Prostate gland (tissue), 2 donors: ENCODE measurements around the gene FOXI1. TPM values are rescaled to one million over a fixed set of nuclear protein-coding genes. Genes with fewer than 3 reads are reported as not detected.

Experiments used
- DNase-seq: peaks from one replicate; pipeline ENCODE4 v3.0.0-alpha.2; 2019; ENCODE audit warnings: low spot score
- H3K27ac ChIP-seq, 2 donors: fragments of 200-600 bp; sonication (generic); 2 replicates each; pipeline ENCODE4 v1.5.1; 2017 to 2019
- H3K27me3 ChIP-seq: fragments of 200-600 bp; sonication (generic); replicated peaks from 2 replicates; pipeline ENCODE4 v1.5.1; 2019; ENCODE audit not compliant: insufficient read depth
- H3K36me3 ChIP-seq, 2 donors: fragments of 200-600 bp; sonication (generic); 1 replicate in 1 of 2; 2 replicates in 1 of 2; pipeline versions ENCODE4 v1.5.1 to v1.8.1; 2017 to 2019
- H3K4me1 ChIP-seq: fragments of 200-600 bp; sonication (generic); replicated peaks from 2 replicates; pipeline ENCODE4 v1.5.1; 2019
- H3K4me3 ChIP-seq, 2 donors: fragments of 200-600 bp; sonication (generic); 2 replicates each; pipeline ENCODE4 v1.5.1; 2017 to 2019
- H3K9me3 ChIP-seq: fragments of 200-600 bp; sonication (generic); 2 replicates; pipeline ENCODE4 v1.5.1; 2017
- POLR2A ChIP-seq: fragments of 450-650 bp; IDR thresholded peaks from one replicate; pipeline ENCODE4 v1.6.1; 2016; ENCODE audit warnings: antibody characterized with exemption, mild to moderate bottlenecking
- POLR2AphosphoS5 ChIP-seq: sonication (generic); formaldehyde crosslinking; IDR thresholded peaks from one replicate; pipeline ENCODE4 v1.6.1; 2017; ENCODE audit warnings: antibody characterized with exemption
- WGBS: methylation state at CpG from one replicate; pipeline ENCODE4 v1.1.5; 2018; 5-methylcytosine and 5-hydroxymethylcytosine counted together
- intact Hi-C: fragments of 100-400 bp; cut with DNase I; formaldehyde crosslinking; loops from one replicate; pipeline ENCODE4 v1.14.2; 2022
- total RNA-seq, 2 donors: library from RNA; depleted of rRNA; stranded (reverse); fragments of >200 nt; gene quantifications; one replicate each; pipeline ENCODE4 v1.1.0, GENCODE V29; 2016
- TF ChIP-seq, protein P1 (sequence below), 4 experiments: fragments of 200-600 bp in 2 of 4; fragments of 450-650 bp in 2 of 4; sonication (generic) in 2 of 4; IDR thresholded peaks; 1 replicate in 3 of 4; 2 replicates in 1 of 4; pipeline ENCODE4 v1.5.1; 2016 to 2019; ENCODE audit warnings: antibody characterized with exemption in 4 of 4, mild to moderate bottlenecking in 2 of 4, moderate library complexity in 2 of 4

The FOXI1 gene
- total RNA-seq, 2 donors from 2014 or later: 1.2 TPM; not detected in 1

DNA sequence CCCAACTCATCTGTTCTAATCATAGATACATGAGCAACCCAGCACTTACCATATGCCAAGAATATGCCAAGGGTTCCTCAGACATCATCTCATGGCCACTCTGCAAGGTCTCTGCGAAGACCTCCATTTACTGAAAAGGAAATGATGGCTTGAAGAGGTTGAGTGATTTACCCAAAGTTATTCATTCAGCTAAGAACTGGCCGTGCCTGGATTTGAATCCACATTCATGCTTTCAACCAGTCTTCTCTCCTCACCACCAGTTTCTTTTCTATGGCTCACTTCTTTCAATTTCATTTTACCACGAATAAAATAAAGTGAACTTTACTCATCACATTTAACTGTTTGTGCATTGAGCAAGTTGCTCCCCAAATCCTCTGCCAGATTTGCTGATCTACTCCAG is 27.2 kb upstream of the FOXI1 start:
- Histone ChIP-seq H3K4me1 (no peaks in the 10 kb centered on the region), H3K36me3 (no peaks in the 10 kb centered on the region), H3K27ac (no peak overlapping the region), H3K4me3 (no peak overlapping the region), H3K9me3 (no peaks in the 10 kb centered on the region), H3K27me3 (no peaks in the 10 kb centered on the region)
- intact Hi-C loops: no loop called here
- TF ChIP-seq POLR2AphosphoS5: no peak
- TF ChIP-seq, protein P1, sequence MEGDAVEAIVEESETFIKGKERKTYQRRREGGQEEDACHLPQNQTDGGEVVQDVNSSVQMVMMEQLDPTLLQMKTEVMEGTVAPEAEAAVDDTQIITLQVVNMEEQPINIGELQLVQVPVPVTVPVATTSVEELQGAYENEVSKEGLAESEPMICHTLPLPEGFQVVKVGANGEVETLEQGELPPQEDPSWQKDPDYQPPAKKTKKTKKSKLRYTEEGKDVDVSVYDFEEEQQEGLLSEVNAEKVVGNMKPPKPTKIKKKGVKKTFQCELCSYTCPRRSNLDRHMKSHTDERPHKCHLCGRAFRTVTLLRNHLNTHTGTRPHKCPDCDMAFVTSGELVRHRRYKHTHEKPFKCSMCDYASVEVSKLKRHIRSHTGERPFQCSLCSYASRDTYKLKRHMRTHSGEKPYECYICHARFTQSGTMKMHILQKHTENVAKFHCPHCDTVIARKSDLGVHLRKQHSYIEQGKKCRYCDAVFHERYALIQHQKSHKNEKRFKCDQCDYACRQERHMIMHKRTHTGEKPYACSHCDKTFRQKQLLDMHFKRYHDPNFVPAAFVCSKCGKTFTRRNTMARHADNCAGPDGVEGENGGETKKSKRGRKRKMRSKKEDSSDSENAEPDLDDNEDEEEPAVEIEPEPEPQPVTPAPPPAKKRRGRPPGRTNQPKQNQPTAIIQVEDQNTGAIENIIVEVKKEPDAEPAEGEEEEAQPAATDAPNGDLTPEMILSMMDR (IDR thresholded peaks at IDR 0.05): no peak
- no peak for TF ChIP-seq POLR2A
- no peak for DNase-seq
- 76% methylated on average over 3 of the region's 3 CpGs for WGBS

DNA sequence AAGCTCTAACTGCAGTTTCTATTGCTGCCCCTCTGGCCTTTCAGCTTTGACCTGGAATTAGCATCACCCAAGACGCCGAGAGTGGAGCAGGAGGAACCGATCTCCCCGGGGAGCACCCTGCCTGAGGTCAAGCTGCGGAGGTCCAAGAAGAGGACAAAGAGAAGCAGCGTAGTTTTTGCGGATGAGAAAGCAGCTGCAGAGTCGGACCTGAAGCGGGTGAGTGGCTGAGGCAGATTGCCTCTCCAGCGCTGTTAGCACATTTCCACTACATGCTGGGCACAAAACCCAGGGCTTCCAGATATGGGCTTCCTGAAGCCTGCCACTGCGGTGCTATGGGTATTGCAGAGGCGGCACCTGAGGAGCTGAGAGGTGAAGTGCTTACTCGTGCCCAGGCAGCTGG is 26.8 kb upstream of the FOXI1 start:
- H3K36me3 ChIP-seq: no peaks in the 10 kb centered on the region
- DNase-seq: no peak

DNA sequence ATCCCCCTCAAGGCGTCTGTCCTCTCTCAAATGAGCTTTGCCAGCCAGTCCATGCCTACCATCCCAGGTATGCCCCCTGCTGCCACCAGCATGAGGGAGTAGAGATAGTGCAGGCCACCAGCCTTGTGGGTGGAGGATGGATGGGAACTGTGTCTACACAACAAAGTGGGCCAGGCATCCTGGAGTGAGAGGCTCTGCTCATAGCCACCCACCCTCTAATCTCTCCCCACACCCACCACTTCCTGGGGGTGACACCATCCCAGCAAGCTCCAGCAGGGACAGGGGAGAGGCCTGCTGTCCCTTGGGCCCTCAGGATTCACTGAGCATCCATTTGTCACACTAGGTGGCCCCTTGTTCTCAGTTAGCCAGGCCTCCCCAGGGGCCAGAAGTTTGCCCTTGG is 25.5 kb upstream of the FOXI1 start:
- H3K4me3 ChIP-seq: no peak overlapping the region
- no peaks in the 10 kb centered on the region for H3K4me1 ChIP-seq
- WGBS: 100% methylated on average over 1 of the region's 1 CpG
- intact Hi-C loops: no loop called here
- no peak for DNase-seq
- no peaks in the 10 kb centered on the region for H3K27me3 ChIP-seq
- no peak overlapping the region for H3K27ac ChIP-seq
- H3K9me3 ChIP-seq: no peaks in the 10 kb centered on the region
- no peak for TF ChIP-seq POLR2A
- H3K36me3 ChIP-seq: no peaks in the 10 kb centered on the region

More for the DNA sequence above, 26.8 kb upstream of the FOXI1 start:
- H3K27me3 ChIP-seq: no peaks in the 10 kb centered on the region
- H3K4me1 ChIP-seq: no peaks in the 10 kb centered on the region
- TF ChIP-seq, protein P1 (IDR thresholded peaks at IDR 0.05): no peak
- no peak for TF ChIP-seq POLR2A
- TF ChIP-seq POLR2AphosphoS5: no peak
- WGBS: 89% methylated on average over 13 of the region's 13 CpGs
- no peak overlapping the region for H3K4me3 ChIP-seq
- intact Hi-C loops: no loop called here
- no peak overlapping the region for H3K27ac ChIP-seq
- H3K9me3 ChIP-seq: no peaks in the 10 kb centered on the region

DNA sequence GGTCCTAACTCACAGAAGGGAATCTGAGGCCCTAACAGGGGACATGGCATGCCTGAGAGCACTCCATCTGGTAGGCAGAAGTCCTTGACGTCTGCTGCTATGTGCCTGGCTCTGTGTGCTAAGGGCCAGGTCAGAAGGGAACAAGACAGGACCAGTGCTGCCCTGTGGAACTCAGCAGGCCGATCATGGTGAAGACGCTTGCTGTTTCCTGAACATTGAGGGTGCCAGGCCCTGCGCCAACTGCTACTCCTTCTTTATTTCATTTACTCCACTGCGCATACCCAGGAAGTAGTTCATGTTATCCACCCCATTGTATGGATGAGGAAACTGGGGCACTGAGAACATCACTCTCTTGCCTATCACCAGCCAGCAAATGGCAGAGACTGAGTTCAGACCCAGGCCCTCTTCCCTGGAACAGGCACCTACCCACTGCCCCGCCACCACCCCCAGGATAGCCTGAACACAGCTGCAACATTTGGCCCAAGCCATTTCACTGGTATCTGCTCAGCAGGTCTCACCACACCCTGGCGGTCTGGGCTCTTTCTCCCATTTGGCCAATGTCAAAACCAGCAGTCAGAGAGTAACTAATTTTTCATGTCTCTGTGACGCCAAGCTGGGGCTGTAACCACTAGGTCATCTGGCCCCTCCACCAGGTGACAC is 24.8 kb upstream of the FOXI1 start:
- TF ChIP-seq POLR2A (no peak), POLR2AphosphoS5 (no peak)
- TF ChIP-seq, protein P1 (IDR thresholded peaks at IDR 0.05): no peak
- Histone ChIP-seq H3K4me1 (no peaks in the 10 kb centered on the region), H3K27ac (no peak overlapping the region), H3K4me3 (no peak overlapping the region), H3K27me3 (no peaks in the 10 kb centered on the region), H3K36me3 (no peaks in the 10 kb centered on the region), H3K9me3 (no peaks in the 10 kb centered on the region)
- intact Hi-C loops: no loop called here
- DNase-seq: no peak
- WGBS: 78% methylated on average over 8 of the region's 8 CpGs

DNA sequence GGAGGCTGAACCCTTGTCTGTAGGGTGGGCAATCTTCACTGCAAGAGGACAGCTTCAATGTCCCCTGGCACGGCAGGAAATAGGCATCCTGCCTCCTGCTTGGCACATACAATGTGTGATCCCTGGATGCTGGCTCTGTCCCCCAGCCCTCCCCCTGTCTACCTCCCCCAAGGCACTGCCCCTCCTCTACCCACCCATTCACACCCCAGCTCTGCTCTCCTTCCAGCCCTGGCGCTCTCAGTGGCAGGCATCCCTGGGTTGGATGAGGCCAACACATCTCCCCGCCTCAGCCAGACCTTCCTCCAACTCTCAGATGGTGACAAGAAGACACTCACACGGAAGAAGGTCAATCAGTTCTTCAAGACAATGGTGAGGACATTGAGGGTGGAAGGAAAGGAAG is 24.1 kb upstream of the FOXI1 start:
- Histone ChIP-seq H3K27me3 (no peaks in the 10 kb centered on the region), H3K4me1 (no peaks in the 10 kb centered on the region), H3K27ac (no peak overlapping the region), H3K9me3 (no peaks in the 10 kb centered on the region), H3K4me3 (no peak overlapping the region), H3K36me3 (no peaks in the 10 kb centered on the region)
- WGBS: 88% methylated on average over 4 of the region's 4 CpGs
- TF ChIP-seq POLR2AphosphoS5 (no peak), POLR2A (no peak)
- TF ChIP-seq, protein P1 (IDR thresholded peaks at IDR 0.05): no peak
- intact Hi-C loops: no loop called here
- DNase-seq: no peak
